ENCODE results near the gene HOXC9. TPM values are rescaled to one million over a fixed set of nuclear protein-coding genes. Genes with fewer than 3 reads are reported as not detected.

HOXC9 gene
- total RNA-seq, 1 experiment from 2014 or later, result 6.0 TPM

- Mint-ChIP-seq H3K9me3 (ENCODE audit: unreplicated experiment) (no peaks in the 10 kb centered on the region), H3K36me3 (ENCODE audit: insufficient read depth, unreplicated experiment) (peaks cover 9% of the 10 kb centered on the region), H3K4me1 (ENCODE audit: insufficient read depth, unreplicated experiment) (peaks cover 12% of the 10 kb centered on the region), H3K27me3 (ENCODE audit: insufficient read depth, unreplicated experiment) (peaks cover 1% of the 10 kb centered on the region), H3K4me3 (ENCODE audit: unreplicated experiment) (peak overlapping the region; percentile 89), H3K27ac (ENCODE audit: low read depth, unreplicated experiment) (peak overlapping the region; percentile 97)
- TSS peak; percentile 72 for BruUV-seq (replicated peaks)
- CTCF ChIA-PET, result interaction anchor here (0.6 to 12.4 kb wide), 9 partner anchors 10 to 253 kb away, joined by 3 to 200 read pairs (median 4); partner anchors contain the start of genes HOXC11 and HOXC8
- DNase-seq (ENCODE audit: unreplicated experiment), result no peak
- intact Hi-C loops (cut with micrococcal nuclease), result no loop called here
- POLR2A ChIA-PET, result interaction anchor here (0.8 to 2.7 kb wide), 8 partner anchors 8 to 271 kb away, joined by 3 to 32 read pairs (median 8); partner anchors contain the start of genes CALCOCO1, HOXC13, HOXC5 and SMUG1
- TF ChIP-seq, protein P1, sequence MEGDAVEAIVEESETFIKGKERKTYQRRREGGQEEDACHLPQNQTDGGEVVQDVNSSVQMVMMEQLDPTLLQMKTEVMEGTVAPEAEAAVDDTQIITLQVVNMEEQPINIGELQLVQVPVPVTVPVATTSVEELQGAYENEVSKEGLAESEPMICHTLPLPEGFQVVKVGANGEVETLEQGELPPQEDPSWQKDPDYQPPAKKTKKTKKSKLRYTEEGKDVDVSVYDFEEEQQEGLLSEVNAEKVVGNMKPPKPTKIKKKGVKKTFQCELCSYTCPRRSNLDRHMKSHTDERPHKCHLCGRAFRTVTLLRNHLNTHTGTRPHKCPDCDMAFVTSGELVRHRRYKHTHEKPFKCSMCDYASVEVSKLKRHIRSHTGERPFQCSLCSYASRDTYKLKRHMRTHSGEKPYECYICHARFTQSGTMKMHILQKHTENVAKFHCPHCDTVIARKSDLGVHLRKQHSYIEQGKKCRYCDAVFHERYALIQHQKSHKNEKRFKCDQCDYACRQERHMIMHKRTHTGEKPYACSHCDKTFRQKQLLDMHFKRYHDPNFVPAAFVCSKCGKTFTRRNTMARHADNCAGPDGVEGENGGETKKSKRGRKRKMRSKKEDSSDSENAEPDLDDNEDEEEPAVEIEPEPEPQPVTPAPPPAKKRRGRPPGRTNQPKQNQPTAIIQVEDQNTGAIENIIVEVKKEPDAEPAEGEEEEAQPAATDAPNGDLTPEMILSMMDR (IDR thresholded peaks at IDR 0.05; ENCODE audit: unreplicated experiment), result no peak
Observed at GRCh38 chr12:53998900-53999236, 1.1 kb upstream of the HOXC9 start.

GRCh38 chr12:53999559-54000115 lies 324 bp upstream of the HOXC9 start:
- Mint-ChIP-seq H3K9me3 (ENCODE audit: unreplicated experiment) (no peaks in the 10 kb centered on the region), H3K4me1 (ENCODE audit: insufficient read depth, unreplicated experiment) (peaks cover 12% of the 10 kb centered on the region), H3K4me3 (ENCODE audit: unreplicated experiment) (peak overlapping the region; percentile 89), H3K27me3 (ENCODE audit: insufficient read depth, unreplicated experiment) (no peaks in the 10 kb centered on the region), H3K27ac (ENCODE audit: low read depth, unreplicated experiment) (peak overlapping the region; percentile 97), H3K36me3 (ENCODE audit: insufficient read depth, unreplicated experiment) (peaks cover 9% of the 10 kb centered on the region)
- ChIA-PET CTCF (interaction anchor here (0.5 to 12.4 kb wide), 22 partner anchors 10 to 257 kb away, joined by 3 to 200 read pairs (median 5); partner anchors contain the start of genes HOXC10, HOXC11, HOXC13 and HOXC5), POLR2A (interaction anchor here (0.6 to 2.7 kb wide), 36 partner anchors 8 to 382 kb away, joined by 3 to 37 read pairs (median 4); partner anchors contain the start of genes CALCOCO1, CBX5, COPZ1 and HNRNPA1)
- intact Hi-C loops (cut with micrococcal nuclease), result loop anchor here (10.0 kb wide), 1 partner anchor 365 kb away; the partner anchor contains the start of gene GPR84
- DNase-seq (ENCODE audit: unreplicated experiment), result peak; percentile 90
- TF ChIP-seq, protein P1 (IDR thresholded peaks at IDR 0.05; ENCODE audit: unreplicated experiment), result no peak
- BruUV-seq (replicated peaks), result no TSS peak

- Mint-ChIP-seq H3K27me3 (ENCODE audit: insufficient read depth, unreplicated experiment) (no peaks in the 10 kb centered on the region), H3K4me3 (ENCODE audit: unreplicated experiment) (peak overlapping the region; percentile 89)
- CTCF ChIA-PET, result interaction anchor here (0.6 to 12.4 kb wide), 12 partner anchors 14 to 320 kb away, joined by 3 to 200 read pairs (median 6); partner anchors contain the start of gene HOXC5
Observed at GRCh38 chr12:54001283-54002187, 1.6 kb downstream of the HOXC9 start.

More at GRCh38 chr12:54001283-54002187, 1.6 kb downstream of the HOXC9 start:
- H3K4me1 Mint-ChIP-seq (ENCODE audit: insufficient read depth, unreplicated experiment), result peaks cover 16% of the 10 kb centered on the region
- no peak for DNase-seq (ENCODE audit: unreplicated experiment)
- BruUV-seq (replicated peaks), result no TSS peak
- H3K9me3 Mint-ChIP-seq (ENCODE audit: unreplicated experiment), result no peaks in the 10 kb centered on the region
- intact Hi-C loops (cut with micrococcal nuclease), result loop anchor here (10.0 kb wide), 1 partner anchor 363 kb away; the partner anchor contains the start of gene GPR84
- peaks cover 9% of the 10 kb centered on the region for H3K36me3 Mint-ChIP-seq (ENCODE audit: insufficient read depth, unreplicated experiment)
- POLR2A ChIA-PET, result interaction anchor here (1.2 to 2.7 kb wide), 9 partner anchors 15 to 278 kb away, joined by 4 to 37 read pairs (median 11); partner anchors contain the start of genes CBX5, HNRNPA1, HOTAIR and HOXC11
- H3K27ac Mint-ChIP-seq (ENCODE audit: low read depth, unreplicated experiment), result peak overlapping the region; percentile 97
- TF ChIP-seq, protein P1 (IDR thresholded peaks at IDR 0.05; ENCODE audit: unreplicated experiment), result no peak
